ENCODE results near the gene PPFIBP2.

The PPFIBP2 gene

DNA sequence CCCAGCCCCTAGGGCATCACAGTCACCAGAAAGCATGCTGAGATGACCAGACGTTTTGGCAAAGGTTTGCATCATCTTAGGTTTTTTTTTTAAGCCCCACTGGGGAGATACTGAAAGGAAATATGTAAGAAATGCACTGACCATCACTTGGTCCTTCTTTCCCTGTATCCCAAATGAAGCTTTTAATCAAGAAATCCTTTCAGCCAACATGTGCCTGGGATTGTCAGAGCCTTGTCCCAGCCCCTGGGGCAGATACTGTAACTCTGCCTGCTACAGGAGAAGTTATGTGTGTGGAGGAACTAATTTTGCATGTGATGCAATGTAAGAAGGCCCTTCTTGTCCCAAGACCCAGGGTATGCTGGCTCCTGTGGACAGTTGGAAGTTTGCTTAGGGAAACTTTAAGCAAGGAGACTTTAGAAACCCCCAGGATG, 65.6 kb downstream of the PPFIBP2 start:
- DNase-seq: no peak

DNA sequence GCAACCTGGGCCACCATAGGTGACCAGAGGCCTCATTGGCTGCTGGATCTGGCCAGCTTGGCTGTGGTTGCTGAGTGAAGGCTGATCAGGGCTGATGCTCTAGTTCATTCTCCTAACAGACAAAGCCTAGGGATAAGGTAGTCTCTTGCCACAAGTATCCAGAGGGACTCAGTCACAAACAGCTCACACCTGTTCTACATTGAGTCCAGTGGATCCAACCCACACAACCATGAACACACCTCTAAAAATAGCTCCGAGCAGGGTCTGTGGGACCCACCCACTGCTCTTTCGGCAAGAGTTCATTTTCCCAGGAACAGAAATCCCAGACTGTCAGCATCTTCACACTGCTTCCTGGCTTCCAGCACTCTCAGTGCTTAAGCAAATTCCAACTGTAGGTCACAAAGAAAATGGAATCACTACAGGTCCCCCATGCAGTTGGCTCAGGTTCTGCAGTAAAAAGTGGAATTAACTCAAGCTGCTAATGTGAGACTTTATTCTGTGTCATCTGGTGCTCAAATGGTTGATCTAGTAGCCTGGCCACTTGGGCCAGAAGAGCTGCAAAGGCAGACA, 67.3 kb downstream of the PPFIBP2 start:
- DNase-seq: no peak

DNA sequence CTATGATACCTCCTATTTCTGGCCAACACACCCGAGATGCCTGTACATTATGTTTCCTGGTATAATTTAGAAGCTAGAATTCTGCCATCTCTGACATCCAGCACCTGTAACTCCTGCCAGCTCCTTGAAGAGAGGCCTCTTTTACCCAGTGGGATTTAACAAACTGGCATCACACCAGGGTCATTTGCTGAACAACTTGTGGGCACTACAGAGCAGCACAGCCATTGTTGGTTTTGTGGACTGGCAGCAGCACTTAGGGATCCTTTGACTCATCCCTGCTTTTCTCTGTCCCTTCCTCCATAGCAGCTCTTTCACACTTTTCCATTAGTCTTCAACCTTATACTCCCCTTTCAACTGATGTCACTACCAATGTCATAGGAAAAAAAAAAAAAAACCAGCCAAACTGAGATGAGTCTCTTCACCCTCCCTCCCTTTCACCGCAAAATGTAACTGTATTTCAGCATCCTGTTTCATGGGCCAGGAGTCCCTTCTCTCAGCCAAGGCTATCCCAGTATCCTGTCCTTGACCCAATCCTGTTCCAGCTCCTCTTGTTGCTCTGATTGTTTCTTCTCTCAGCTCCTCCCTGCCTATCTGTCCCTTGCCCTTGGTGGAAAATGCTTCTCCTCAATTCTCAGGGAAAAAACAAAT, 68.7 kb downstream of the PPFIBP2 start:
- DNase-seq: no peak

- DNase-seq: no peak
These were observed 69.4 kb downstream of the PPFIBP2 start for GRCh38 chr11:7583248-7583647.

DNA sequence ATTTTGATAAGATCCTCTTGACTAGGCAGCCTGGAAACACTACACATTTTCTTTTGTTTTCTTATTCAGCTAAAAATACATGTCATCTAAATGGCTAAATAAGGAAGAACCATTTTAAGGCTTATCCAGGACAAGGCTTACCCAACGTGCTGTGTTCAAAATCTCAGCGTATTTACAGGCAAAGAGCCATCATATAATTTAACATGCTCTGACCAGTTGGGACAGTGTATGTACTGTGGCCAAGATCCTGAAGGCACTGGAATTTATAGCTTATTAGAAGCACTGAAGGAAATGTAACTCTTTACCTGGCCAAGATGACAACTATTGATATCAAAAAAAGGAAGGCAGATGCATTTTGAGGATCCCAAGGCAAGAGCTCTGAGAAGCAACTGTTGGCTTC, 71.1 kb downstream of the PPFIBP2 start:
- no peak for DNase-seq

- DNase-seq: no peak
These were observed 72.0 kb downstream of the PPFIBP2 start for GRCh38 chr11:7585816-7586215.

DNA sequence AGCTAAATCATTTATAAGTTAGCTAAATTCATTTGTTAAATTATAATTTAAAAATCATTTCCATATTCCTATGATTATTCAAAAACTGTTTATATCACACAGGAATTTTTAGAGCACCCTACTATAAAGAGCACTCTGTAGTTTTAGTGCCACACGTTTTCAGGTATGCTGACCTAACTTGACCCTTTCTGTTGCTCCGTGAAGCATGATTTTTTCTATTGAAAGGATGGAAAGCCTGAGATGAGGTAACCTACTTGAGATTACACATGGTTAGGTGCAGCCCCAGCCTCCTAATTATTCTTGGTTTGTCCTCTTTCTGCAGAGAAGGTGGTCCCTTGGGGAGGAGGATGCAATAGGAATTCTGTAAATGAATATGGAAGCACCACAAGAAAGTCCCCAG, 72.6 kb downstream of the PPFIBP2 start:
- no peak for DNase-seq

DNA sequence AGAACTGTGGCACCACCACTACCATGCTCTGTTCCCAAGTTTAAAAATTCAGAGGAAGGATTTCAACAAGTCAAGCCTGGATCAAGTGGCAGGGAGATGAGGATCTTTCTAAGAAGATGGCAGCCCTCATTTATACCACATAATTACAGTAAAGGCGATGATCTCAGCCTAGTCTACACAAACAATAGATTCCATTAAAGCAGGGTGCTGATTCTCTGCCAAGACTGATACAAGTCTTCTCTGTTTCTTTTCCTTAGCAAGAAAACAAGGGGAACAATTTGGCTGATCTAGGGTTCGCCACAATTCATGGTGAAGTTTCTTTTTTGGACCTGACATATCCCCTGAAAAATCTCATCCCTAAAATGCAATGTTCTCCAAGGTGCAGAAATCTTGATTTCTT, 73.9 kb downstream of the PPFIBP2 start:
- no peak for DNase-seq

- no peak for DNase-seq
These were observed 76.1 kb downstream of the PPFIBP2 start for GRCh38 chr11:7589861-7590260.

GRCh38 chr11:7590529-7590928, 76.7 kb downstream of the PPFIBP2 start:
- no peak for DNase-seq

GRCh38 chr11:7591107-7591894, 77.5 kb downstream of the PPFIBP2 start:
- no peak for DNase-seq

- no peak for DNase-seq
These were observed 78.2 kb downstream of the PPFIBP2 start for GRCh38 chr11:7591987-7592386.

- no peak for DNase-seq
These were observed 78.9 kb downstream of the PPFIBP2 start for GRCh38 chr11:7592711-7593110.

GRCh38 chr11:7593481-7593880, 79.7 kb downstream of the PPFIBP2 start:
- no peak for DNase-seq

- no peak for DNase-seq
These were observed 81.4 kb downstream of the PPFIBP2 start for GRCh38 chr11:7595016-7595866.

GRCh38 chr11:7595951-7596350, 82.2 kb downstream of the PPFIBP2 start:
- no peak for DNase-seq

DNA sequence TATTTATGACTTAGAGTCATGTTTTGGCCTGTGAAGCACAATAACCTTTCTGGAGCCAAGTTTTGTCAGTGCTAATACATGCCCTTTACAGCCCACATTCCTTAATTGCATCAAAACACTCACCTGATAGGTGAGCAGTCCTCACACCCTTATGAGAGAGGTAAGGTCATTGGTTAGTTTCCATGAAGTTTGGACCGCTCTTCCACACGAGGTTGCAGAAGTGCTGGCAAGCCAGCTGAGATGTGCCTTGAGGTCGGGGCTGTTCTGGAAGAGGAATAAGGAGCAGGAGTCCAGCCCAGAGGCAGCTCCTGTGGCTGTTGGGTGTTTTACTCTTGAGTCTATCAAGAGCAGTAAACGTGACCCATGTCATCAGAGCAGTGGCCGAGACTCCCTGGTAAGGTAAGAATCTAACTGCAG, 83.2 kb downstream of the PPFIBP2 start:
- no peak for DNase-seq

DNA sequence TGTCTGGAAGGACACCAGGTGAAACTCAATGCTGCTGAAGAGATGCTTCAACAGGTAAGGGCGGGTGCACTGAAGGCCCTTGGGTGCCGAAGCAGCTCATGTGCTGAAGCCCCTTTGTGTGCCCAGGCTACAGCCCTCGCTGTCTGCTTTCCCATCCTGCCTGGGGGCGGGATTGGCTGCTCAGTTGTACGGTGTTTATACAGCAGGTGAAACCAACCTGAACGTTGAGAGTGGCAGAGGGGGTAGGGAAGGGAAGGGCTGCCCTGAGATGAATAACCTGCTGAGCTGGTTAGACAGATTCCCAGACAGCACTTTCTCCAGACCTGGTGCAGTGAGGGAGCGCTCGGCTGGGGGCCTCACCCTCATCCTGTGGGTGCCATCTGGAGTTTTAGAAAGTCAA, 83.8 kb downstream of the PPFIBP2 start:
- DNase-seq: no peak

GRCh38 chr11:7599209-7599608, 85.4 kb downstream of the PPFIBP2 start:
- no peak for DNase-seq

DNA sequence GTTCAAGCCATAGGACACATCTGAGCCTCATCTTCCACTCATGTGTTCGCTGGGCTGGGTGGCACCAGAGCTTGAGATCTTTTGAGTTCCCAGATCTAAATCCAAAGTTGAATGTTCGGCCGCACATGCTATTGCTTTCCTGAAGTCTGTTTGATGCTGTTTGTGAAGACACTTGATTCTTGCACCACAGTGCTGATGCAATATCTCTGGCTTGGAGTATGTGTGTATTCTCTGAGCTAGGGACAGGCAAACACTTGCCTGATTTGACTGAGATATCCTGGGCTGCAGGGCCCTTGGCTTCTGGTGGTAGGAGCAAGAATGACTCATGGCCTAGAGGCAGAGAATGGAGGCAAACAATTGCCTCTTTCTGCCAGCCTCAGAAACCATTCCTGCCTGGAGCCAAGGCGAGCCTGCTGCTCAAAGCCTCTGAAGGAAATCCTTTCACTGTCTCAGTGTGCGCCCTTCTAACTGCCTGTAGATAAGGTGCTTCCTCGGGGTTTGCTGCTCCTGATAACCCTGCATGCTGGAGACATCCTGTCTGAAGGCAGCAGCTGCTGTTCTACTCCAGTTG, 86.5 kb downstream of the PPFIBP2 start:
- no peak for DNase-seq

DNA sequence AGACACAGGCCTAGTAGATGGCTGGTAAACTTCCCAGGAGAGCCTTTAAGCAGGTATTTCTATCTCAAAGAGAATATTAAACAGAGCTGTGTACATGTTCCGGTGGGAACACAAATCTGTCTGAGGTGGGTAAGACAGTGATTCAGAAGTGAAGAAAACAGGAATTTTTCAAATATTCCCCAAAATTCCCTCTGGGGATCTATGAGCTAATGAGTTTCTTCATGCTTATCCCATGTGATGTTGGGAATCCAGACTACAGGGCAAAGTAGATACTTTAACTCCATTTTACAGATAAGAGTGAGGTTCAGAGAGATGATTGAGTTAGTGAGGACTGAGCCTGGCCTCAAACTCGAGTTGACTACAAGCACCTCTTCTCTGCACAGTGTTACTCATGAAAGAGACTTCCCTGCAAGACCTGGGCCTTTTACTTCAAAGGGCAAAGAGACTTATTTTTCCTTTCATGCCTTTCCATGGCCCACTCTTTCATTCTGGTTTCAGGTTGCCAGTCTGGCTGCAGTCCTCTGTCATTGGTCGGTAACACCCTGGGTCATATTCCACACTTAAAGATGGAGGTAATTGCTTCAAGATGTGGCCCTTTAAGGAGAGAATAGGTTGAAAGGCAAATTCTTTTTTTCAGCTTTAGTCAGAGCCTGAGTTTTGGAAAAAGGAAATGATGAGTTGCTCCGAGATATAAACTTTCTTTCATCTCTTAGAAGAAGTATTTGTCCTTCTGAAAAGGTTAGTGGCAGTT, 89.4 kb downstream of the PPFIBP2 start:
- DNase-seq: no peak

GRCh38 chr11:7604331-7604955, 90.6 kb downstream of the PPFIBP2 start:
- DNase-seq: no peak

Measured in stimulated activated naive CD4-positive, alpha-beta T cell (primary cell).